NCI-H146 (cell line): ENCODE results near the gene ZNF562.

Experiments
- DNase-seq: peaks from one replicate; lab custom pipeline; 2025; lab: John Stamatoyannopoulos, UW

The ZNF562 gene

DNA sequence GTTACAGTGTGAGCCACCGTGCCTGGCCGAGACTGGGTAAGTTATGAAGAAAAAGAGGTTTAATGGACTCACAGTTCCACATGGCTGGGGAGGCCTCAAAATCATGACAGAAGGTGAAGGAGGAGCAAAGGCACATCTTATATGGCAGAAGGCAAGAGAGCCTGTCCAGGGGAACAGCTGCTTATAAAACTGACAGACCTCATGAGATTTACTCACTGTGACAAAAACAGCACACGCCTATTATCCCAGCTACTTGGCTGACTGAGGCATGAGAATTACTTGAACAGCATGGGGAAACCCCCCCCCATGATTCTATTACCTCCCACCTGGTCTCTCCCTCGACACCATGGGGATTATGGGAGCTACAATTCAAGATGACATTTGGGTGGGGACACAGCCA lies 30.4 kb downstream of the ZNF562 start:
- no peak for DNase-seq

- no peak for DNase-seq
Observed at GRCh38 chr19:9641810-9642209, 33.1 kb downstream of the ZNF562 start.

- no peak for DNase-seq
Observed at GRCh38 chr19:9640956-9641355, 33.9 kb downstream of the ZNF562 start.

DNA sequence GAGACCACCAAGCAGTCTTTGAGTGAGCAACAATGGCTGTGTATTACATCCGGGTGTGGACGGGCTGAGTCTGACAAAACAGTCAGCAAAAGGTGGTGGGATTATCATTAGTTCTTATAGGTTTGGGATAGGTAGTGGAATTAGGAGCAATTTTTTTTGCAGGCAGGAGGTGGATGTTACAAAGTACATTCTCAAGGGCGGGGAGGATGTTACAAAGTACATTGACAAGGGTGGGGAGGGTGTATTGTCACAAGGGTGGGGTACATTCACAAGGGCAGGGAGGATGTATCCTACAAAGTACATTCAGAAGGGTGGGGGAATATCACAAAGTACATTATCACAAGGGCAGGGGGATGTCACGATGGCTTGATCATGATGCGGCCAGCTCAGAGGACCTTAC lies 38.9 kb downstream of the ZNF562 start:
- no peak for DNase-seq

DNA sequence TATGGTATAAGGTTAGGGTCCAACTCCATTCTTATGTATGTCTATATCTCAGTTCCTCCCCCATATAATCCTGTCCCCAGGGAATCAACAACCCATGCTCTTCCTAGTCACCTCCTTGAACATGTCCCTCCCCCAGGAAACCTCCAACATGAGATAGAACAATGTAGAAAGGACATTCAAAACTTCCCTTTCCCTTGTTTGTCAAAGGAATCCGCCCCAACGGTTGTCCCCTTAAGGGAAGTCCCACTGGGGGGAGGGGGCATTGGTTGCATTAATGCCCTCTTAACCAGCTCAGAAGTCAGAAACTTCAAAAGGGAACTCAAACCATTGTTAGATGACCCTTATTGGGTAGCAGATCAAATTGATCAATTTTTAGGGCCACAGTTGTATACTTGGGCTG lies 47.0 kb downstream of the ZNF562 start:
- no peak for DNase-seq

- DNase-seq = no peak
Observed at GRCh38 chr19:9622531-9622930, 52.4 kb downstream of the ZNF562 start.

GRCh38 chr19:9621156-9622037 lies 53.5 kb downstream of the ZNF562 start, which contains the start of gene ZNF561:
Gene ZNF561, minus strand, starts transcription at chr19:9621232. Its CDS starts 1,776 bp downstream, at chr19:9619456.
- DNase-seq = peak; percentile 80

DNA sequence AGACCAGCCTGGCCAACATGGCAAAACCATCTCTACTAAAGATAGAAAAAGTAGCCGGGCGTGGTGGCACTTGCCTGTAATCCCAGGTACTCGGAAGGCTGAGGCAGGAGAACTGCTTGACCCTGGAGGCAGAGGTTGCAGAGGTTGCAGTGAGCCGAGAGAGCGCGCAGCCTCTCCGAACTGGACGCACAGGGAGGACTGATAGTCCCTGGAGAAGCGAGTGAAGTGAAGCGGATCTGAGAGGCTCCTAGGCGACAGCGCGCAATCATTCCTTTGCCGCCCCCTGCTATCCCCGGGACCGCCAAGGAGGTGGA lies 54.1 kb downstream of the ZNF562 start:
- no peak for DNase-seq

DNA sequence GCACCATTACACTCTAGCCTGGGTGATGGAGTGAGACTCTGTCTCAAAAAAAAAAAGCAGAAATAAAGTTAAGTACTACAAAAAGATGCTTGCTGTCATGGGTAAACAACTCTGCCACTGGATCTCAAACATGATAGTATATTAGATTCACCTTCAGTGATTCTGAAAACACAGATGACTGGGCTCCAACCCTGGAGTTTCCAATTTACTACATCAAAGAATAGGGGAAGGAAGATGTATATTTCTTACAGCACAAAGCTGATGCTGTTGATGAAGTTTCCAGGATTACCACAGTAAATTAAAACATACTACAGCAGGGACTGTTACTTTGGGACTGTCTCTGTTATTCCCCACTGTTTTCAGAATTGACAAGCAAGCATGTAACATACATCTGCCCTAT lies 59.1 kb downstream of the ZNF562 start:
- DNase-seq = no peak

DNA sequence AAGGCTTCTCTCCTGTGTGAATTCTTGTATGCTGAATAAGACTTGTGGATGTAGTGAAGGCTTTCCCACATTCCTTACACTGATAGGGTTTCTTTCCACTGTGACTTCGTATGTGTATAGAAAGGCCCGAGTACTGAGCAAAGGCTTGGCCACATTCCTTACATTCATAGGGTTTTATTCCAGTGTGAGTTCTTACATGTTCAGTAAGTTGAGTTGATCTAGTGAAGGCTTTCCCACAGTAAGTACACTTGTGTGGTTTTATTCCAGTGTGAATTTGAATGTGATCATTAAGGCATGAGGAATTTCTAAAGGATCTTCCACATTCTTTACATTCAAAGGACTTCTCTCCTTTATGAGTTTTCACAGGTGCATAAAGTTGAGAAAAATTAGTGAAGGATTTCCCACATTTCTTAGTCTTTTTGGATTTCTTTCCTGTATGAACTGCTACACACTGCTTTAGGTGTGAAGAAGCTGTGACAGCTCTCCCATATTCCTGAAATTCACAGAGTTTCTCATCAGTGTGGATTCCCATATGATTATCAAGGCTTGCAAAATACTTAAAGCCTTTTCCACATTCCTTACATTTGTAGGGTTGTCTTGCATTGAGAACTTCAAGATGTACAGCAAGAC lies 64.3 kb downstream of the ZNF562 start:
- DNase-seq = no peak

DNA sequence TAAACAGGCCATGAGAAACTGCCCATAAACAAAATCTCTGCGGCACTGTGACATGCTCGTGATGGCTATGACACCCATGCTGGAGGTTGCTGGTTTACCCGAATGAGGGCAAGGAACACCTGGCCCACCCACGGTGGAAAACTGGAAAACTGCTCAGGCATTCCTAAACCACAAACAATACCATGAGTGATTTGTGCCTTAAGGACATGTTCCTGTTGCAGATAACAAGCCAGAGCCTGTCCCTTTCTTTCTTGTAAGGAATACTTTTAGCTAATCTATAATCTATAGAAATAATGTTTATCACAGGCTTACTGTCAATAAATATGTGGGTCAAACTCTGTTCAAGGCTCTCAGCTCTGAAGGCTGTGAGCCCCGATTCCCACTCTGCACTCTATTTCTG lies 66.0 kb downstream of the ZNF562 start:
- DNase-seq = no peak

GRCh38 chr19:9597027-9597426 lies 77.9 kb downstream of the ZNF562 start:
- no peak for DNase-seq
